HepG2 (cell line): ENCODE measurements around the gene IQCH. TPM values are rescaled to one million over a fixed set of nuclear protein-coding genes. Genes with fewer than 3 reads are reported as not detected.

Experiments
- GABPA ChIP-seq, 2 experiments: IDR thresholded peaks; 2 replicates each; pipeline ENCODE4 v1.6.1; 2011 to 2016; ENCODE audit warnings: low read depth in 2 of 2, low read length in 1 of 2, missing biosample characterization in 1 of 2, missing genetic modification characterization in 1 of 2
- HOXA3 ChIP-seq: sonication (generic); formaldehyde crosslinking; IDR thresholded peaks from 2 replicates; pipeline ENCODE4 v1.5.0; 2020; ENCODE audit warnings: missing genetic modification reagents
- IKZF1 ChIP-seq: fragments of 450-650 bp; IDR thresholded peaks from 2 replicates; pipeline ENCODE4 v1.7.1; 2016
- NFE2L2 ChIP-seq: fragments of 150-350 bp; IDR thresholded peaks from 2 replicates; pipeline ENCODE4 v1.6.1; 2014; ENCODE audit warnings: low read length
- SALL2 ChIP-seq: sonication (generic); formaldehyde crosslinking; IDR thresholded peaks from 2 replicates; pipeline ENCODE4 v1.8.1; 2023; ENCODE audit warnings: mild to moderate bottlenecking, missing genetic modification reagents, inconsistent platforms
- SETDB1 ChIP-seq: sonication (generic); formaldehyde crosslinking; IDR thresholded peaks from 2 replicates; pipeline ENCODE4 v1.5.1; 2020; ENCODE audit warnings: missing genetic modification reagents, mild to moderate bottlenecking, borderline replicate concordance
- ZBTB2 ChIP-seq: sonication (generic); formaldehyde crosslinking; IDR thresholded peaks from 2 replicates; pipeline ENCODE4 v1.8.0; 2022; ENCODE audit warnings: low read depth, missing genetic modification reagents
- ZNF276 ChIP-seq: sonication (generic); formaldehyde crosslinking; IDR thresholded peaks from 2 replicates; pipeline ENCODE4 v1.4.0; 2020; ENCODE audit warnings: mild to moderate bottlenecking, low read depth, missing genetic modification reagents
- ZNF430 ChIP-seq: sonication (generic); formaldehyde crosslinking; IDR thresholded peaks from 2 replicates; pipeline ENCODE4 v1.9.0; 2021; ENCODE audit warnings: mild to moderate bottlenecking, missing genetic modification reagents
- ZNF646 ChIP-seq: sonication (generic); formaldehyde crosslinking; IDR thresholded peaks from 2 replicates; pipeline ENCODE4 v1.9.0; 2021; ENCODE audit warnings: mild to moderate bottlenecking, missing genetic modification reagents
- ZNF740 ChIP-seq: sonication (generic); formaldehyde crosslinking; IDR thresholded peaks from 2 replicates; pipeline ENCODE4 v1.4.0; 2020; ENCODE audit warnings: missing genetic modification reagents
- polyA plus RNA-seq, 8 experiments: library from polyadenylated mRNA; depleted of rRNA in 3 of 8; stranded (reverse) in 7 of 8; unstranded in 1 of 8; fragments of >200 nt; fragmentation: Illumina TruSeq in 4 of 8; extraction: Trizol in 4 of 8; gene quantifications; 2 replicates each; pipeline versions ENCODE4 v1.2.1 to v1.2.3, GENCODE V29; 2011 to 2016; ENCODE audit warnings: low read depth in 4 of 8, missing spikeins in 1 of 8, mixed read lengths in 1 of 8; ENCODE audit not compliant: insufficient read depth in 1 of 8
- total RNA-seq, 5 experiments: library from RNA; depleted of rRNA; stranded (reverse); fragments of >200 nt; fragmentation: Illumina TruSeq; extraction: Trizol; gene quantifications; 2 replicates each; pipeline ENCODE4 v1.2.3, GENCODE V29; 2016; ENCODE audit warnings: low read depth in 1 of 5

IQCH gene
- total and polyA plus RNA-seq, 2 of the 13 experiments (the other 11 are each of a cell fraction or from before 2014, with no cell fraction given) = 0.16 to 0.55 TPM

- no peak for TF ChIP-seq ZNF646 (CRISPR knock-in tag)
- TF ChIP-seq GABPA (IDR thresholded peaks at IDR 0.05; ENCODE audit: low read depth, low read length) = no peak
- TF ChIP-seq GABPA (CRISPR knock-in tag; IDR thresholded peaks at IDR 0.05; ENCODE audit: low read depth) = no peak
- no peak for TF ChIP-seq NFE2L2
- no peak for TF ChIP-seq ZNF276
- no peak for TF ChIP-seq SALL2 (CRISPR knock-in tag)
- TF ChIP-seq ZNF740 = no peak
- no peak for TF ChIP-seq SETDB1 (CRISPR knock-in tag)
- no peak for TF ChIP-seq ZNF430 (CRISPR knock-in tag)
- TF ChIP-seq ZBTB2 (CRISPR knock-in tag) = no peak
- no peak for TF ChIP-seq IKZF1
- no peak for TF ChIP-seq HOXA3 (CRISPR knock-in tag)
These were observed 140.5 kb downstream of the IQCH start (continued) for GRCh38 chr15:67394873-67395639.
